Measurements from ENCODE around the gene CCT5. TPM values are rescaled to one million over a fixed set of nuclear protein-coding genes. Genes with fewer than 3 reads are reported as not detected.

Gene CCT5
- 493 to 767 TPM (median 533 TPM) in 5 replicates for total RNA-seq (2022; extraction: Qiagen RNA extraction; ENCODE audit: low read depth)

DNA sequence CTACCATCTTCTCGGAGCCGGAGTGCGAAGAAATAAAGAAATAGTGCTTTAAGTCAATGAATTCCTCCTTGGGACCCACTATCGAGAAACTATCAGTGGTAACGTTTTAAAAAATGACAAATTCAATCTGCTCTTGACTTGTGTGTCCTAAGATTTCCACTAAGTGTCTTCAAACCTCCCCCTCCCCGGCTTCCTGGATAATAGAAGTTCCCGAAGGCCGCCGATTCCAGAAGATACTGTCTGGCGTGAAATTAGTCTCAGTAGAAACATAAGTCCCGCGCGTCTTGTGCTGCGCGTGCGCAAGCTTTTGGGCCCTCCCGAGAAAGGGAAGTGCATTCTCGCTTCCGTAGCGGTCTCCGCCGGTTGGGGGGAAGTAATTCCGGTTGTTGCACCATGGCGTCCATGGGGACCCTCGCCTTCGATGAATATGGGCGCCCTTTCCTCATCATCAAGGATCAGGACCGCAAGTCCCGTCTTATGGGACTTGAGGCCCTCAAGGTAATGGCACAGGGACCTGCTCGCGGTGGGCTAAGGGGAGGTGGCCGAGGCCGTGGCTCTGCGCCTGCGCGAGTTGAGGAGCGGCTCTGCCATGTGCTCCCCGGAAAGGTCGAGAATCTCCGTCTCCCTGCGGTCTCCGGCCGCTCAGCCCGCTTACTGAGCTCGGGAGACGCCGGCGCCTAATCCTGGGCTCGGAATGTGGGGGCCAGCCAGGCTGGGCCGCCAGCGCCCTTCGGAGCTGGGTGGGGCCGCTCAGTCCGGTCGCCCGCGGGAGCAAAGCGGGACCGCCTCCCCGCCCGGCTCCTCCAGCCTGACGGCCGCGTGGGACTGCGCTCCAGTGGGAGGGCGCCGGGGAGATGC lies at the start of gene CCT5:
Gene CCT5, plus strand, starts transcription at position 333 of the 858 bp plus-strand sequence. Its CDS starts 61 bp downstream, at position 394.

GRCh38 chr5:10307206-10308148 lies 57.4 kb downstream of the CCT5 start, which contains the start of gene CMBL:
TSS of gene CMBL (minus strand) at chr5:10307902. CDS start at chr5:10290762, 17,140 bp downstream.

Other genes starting within 250 kb of the CCT5 start
- gene ATPSCKMT, start 392 bp upstream of the CCT5 start, total RNA-seq (2022; extraction: Qiagen RNA extraction; ENCODE audit: low read depth): 10.0 to 13.2 TPM (median 11.5 TPM) in 5 replicates
- gene CMBL, start 57.6 kb downstream of the CCT5 start, total RNA-seq (2022; extraction: Qiagen RNA extraction; ENCODE audit: low read depth): 19.9 to 24.5 TPM (median 22.9 TPM) in 5 replicates
- 39.5 to 73.7 TPM (median 69.1 TPM) in 5 replicates for gene MARCHF6, start 103.4 kb downstream of the CCT5 start, total RNA-seq (2022; extraction: Qiagen RNA extraction; ENCODE audit: low read depth)
- 1.1 to 2.7 TPM (median 2.1 TPM) in 5 replicates for gene ROPN1L, start 191.6 kb downstream of the CCT5 start, total RNA-seq (2022; extraction: Qiagen RNA extraction; ENCODE audit: low read depth)

Data from A549 treated with RU486 at 1 μM for 4 hours (cell line).